ENCODE data around the gene CACNA1E. TPM values are rescaled to one million over a fixed set of nuclear protein-coding genes. Genes with fewer than 3 reads are reported as not detected.

CACNA1E gene
- total RNA-seq, 4 donors from 2014 or later, result 0.19 to 1.3 (median 0.44) TPM; not detected in 1

GRCh38 chr1:181592255-181592859, 109.0 kb downstream of the CACNA1E start:
- TF ChIP-seq CTCF (IDR thresholded peaks at IDR 0.05), result no peak
- DNase-seq (ENCODE audit: low spot score) (no peak), ATAC-seq (ENCODE audit: low FRiP score) (no peak)

GRCh38 chr1:181593042-181593441, 109.7 kb downstream of the CACNA1E start:
- no peak for TF ChIP-seq CTCF (IDR thresholded peaks at IDR 0.05)
- no peak for DNase-seq (ENCODE audit: low spot score)
- no peak for ATAC-seq (ENCODE audit: low FRiP score)

- DNase-seq (ENCODE audit: low spot score) (no peak), ATAC-seq (ENCODE audit: low FRiP score) (no peak)
- TF ChIP-seq CTCF (IDR thresholded peaks at IDR 0.05), result no peak
Measured at GRCh38 chr1:181594553-181594952, 111.2 kb downstream of the CACNA1E start.

GRCh38 chr1:181595234-181595633, 111.9 kb downstream of the CACNA1E start:
- DNase-seq (ENCODE audit: low spot score), result no peak
- TF ChIP-seq CTCF (IDR thresholded peaks at IDR 0.05), result no peak
- ATAC-seq (ENCODE audit: low FRiP score), result no peak

- no peak for TF ChIP-seq CTCF (IDR thresholded peaks at IDR 0.05)
Measured at GRCh38 chr1:181601186-181601950, 118.1 kb downstream of the CACNA1E start.

GRCh38 chr1:181603735-181604410, 120.6 kb downstream of the CACNA1E start:
- no peak for TF ChIP-seq CTCF (IDR thresholded peaks at IDR 0.05)
- no peak for DNase-seq (ENCODE audit: low spot score)

More at GRCh38 chr1:181601186-181601950, 118.1 kb downstream of the CACNA1E start:
- no peak for ATAC-seq (ENCODE audit: low FRiP score)
- DNase-seq (ENCODE audit: low spot score), result no peak

More at GRCh38 chr1:181603735-181604410, 120.6 kb downstream of the CACNA1E start:
- ATAC-seq (ENCODE audit: low FRiP score), result no peak
